Lower leg skin (tissue), 3 donors: Measurements from ENCODE around the gene CCL2.

ENCODE experiments used
- POLR2A ChIP-seq, 2 donors: fragments of 450-650 bp; IDR thresholded peaks; one replicate each; pipeline ENCODE4 v1.6.1; 2016 to 2017; ENCODE audit warnings: antibody characterized with exemption in 2 of 2, mild to moderate bottlenecking in 1 of 2, moderate library complexity in 1 of 2
- TF ChIP-seq, protein P1 (sequence below), 3 donors: fragments of 450-650 bp; IDR thresholded peaks; one replicate each; pipeline ENCODE4 v1.5.1; 2016; ENCODE audit warnings: antibody characterized with exemption in 3 of 3, mild to moderate bottlenecking in 3 of 3, moderate library complexity in 2 of 3

DNA sequence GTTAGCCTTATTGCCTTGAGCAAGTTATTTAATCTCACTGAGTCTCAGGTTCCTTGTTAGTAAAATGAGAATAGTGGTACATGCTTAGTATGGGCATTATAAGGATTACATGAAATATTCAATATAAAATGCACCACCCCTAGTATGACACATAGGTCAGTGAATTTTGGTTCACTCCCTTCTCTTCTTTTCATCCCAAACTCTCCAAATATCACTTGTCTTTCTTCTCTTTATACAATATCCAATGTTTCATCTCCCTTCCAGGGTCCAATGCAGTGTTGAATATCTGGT is 28.4 kb upstream of the CCL2 start:
- TF ChIP-seq, protein P1, sequence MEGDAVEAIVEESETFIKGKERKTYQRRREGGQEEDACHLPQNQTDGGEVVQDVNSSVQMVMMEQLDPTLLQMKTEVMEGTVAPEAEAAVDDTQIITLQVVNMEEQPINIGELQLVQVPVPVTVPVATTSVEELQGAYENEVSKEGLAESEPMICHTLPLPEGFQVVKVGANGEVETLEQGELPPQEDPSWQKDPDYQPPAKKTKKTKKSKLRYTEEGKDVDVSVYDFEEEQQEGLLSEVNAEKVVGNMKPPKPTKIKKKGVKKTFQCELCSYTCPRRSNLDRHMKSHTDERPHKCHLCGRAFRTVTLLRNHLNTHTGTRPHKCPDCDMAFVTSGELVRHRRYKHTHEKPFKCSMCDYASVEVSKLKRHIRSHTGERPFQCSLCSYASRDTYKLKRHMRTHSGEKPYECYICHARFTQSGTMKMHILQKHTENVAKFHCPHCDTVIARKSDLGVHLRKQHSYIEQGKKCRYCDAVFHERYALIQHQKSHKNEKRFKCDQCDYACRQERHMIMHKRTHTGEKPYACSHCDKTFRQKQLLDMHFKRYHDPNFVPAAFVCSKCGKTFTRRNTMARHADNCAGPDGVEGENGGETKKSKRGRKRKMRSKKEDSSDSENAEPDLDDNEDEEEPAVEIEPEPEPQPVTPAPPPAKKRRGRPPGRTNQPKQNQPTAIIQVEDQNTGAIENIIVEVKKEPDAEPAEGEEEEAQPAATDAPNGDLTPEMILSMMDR (IDR thresholded peaks at IDR 0.05): no peak
- no peak for TF ChIP-seq POLR2A (IDR thresholded peaks at IDR 0.05)
